ENCODE data around the gene LRRC72.
"Not testable (repeated sequence)": the region's sequence is repeated elsewhere in the genome, so short reads cannot be mapped to it uniquely, and the experiment has no call there.

Gene LRRC72

DNA sequence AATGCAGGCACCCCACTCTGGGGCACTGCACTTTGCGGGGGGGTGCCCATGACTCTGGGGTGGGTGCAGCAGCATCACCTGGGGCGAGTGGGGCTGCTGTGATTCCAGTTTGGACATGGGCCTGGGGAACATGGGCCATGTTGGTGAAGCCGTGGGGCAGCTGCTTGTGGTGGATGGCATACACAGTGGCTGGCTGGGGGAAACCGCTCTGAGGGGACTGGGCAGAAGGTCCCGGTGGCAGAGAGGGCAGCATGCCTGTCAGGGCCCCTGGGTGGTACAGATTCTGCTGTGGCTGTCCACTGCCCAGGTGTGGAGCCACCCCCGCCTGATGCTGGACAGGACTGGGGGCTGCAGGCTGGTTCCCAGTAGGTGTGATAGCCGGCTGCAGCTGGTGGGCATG lies 57.2 kb downstream of the LRRC72 start:
- no peak for DNase-seq

GRCh38 chr7:16585540-16585939 lies 58.9 kb downstream of the LRRC72 start:
- DNase-seq = no peak

DNA sequence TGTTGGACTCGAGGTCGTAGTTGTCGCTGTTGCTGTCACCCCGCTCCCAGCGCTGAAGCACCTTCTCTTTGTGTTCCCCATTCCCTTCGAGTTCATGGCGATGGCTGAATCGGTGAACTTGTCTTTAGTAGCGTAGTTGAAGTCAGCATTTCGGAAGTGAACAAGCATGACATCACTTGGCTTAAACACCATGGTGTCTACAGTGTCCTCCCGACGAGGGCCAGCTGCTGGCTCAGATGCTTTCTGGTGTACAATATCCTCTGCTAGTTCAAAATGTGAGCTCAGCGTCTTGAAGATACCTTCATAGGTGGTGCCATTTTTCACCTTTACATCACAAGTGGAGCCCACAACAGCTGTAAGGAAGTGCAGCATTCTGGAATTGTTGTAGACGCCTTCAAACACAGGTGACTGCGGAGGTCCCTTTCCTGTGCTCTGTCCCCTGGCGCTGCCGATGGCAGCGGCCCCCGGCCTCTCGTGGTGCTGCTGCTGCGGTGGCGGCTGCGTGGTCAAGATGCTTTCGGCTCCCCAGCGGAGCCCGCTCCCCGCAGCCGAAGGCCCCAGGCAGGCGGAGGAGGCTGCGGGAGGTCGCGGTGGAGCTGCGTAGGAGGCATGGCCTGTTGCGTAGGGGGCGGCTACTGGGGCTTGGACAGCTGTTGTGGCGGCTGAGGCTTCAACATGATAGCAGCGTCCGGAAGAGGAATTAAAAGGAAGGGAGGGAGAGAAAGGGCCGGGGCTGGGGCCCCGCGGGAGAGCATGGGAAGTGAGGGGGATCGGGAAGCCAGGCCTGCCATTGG lies 59.7 kb downstream of the LRRC72 start:
- DNase-seq = no peak

DNA sequence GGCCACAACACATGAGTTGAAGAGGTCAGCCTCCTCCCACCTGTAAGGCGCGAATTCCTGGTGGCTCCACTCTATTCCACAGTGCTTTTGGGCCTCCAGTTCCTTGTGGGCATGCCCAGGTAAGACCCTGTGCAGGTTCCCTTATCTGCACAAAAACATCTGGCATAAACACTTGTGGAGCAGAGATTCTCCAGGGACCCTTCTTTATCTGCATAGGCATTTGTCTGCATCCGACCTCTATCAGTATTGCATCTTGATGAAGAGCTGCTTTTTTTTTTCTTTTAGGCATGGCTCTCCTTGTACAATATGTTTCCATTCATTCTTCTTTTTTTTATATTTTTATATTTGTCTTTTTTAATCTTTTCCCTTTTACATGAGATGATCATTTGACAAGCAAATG lies 60.5 kb downstream of the LRRC72 start:
- no peak for DNase-seq

DNA sequence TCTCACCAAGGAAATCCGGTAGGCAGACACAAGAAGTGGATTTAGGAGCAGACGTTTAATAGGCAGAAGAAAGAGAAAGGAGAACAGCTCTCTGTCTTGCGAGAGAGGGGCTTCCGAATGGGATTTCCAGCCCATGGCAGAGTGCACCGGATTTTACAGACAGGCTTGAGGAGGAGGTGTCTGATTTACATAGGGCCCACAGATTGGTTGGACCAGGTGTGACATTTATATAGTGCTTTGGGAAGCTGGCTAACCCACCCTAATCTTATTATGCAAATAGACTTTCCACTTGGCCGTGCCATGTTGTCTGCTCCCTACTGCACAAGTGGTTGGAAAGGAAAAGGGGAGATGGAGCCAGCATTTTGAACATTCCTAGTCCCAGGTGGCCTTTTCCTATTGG lies 61.2 kb downstream of the LRRC72 start:
- no peak for DNase-seq

- DNase-seq = peak; percentile 39
Measured at GRCh38 chr7:16589881-16590280, 63.3 kb downstream of the LRRC72 start.

DNA sequence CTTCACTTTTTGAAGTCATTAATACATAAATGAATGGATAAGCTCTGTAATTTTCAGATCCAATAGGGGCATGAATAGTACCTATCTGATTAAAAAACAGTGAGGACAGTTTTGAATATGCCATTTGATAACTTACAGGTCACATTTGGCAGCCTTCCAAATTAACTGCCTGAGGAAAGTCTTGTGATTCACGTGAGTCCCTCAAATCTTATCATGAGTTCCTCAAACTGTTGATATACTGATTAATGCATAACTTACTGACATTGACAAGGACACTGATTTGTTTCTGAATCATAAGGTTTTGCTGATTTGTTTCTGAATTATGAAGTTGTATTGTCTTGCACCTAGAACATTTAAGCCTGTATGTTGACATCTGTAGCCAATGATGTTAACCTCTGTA lies 63.8 kb downstream of the LRRC72 start:
- DNase-seq = no peak

DNA sequence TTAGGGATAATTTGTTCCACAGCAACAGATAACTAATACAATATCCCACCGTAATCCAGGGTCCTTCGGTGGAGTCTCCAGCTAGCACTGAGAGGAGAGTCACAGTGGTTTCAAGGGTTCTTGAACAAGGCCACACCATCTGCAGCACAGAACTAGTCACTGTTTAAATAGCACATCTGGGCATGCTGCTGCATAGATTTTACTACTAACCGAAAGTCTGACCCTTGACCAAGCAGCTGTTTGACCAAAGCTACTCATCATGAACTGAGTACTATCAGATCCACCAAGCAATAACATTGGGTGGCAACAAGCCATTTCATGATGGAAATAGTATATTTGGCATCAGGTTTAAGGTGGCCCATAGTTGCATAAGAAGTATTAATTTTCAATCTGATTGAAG lies 65.8 kb downstream of the LRRC72 start:
- no peak for DNase-seq

- DNase-seq = peak; percentile 57
Measured at GRCh38 chr7:16594061-16594460, 67.4 kb downstream of the LRRC72 start.

- peak; percentile 28 for DNase-seq
Measured at GRCh38 chr7:16594676-16595075, 68.1 kb downstream of the LRRC72 start.

- DNase-seq = not testable (repeated sequence)
Measured at GRCh38 chr7:16595596-16595995, 69.0 kb downstream of the LRRC72 start.

DNA sequence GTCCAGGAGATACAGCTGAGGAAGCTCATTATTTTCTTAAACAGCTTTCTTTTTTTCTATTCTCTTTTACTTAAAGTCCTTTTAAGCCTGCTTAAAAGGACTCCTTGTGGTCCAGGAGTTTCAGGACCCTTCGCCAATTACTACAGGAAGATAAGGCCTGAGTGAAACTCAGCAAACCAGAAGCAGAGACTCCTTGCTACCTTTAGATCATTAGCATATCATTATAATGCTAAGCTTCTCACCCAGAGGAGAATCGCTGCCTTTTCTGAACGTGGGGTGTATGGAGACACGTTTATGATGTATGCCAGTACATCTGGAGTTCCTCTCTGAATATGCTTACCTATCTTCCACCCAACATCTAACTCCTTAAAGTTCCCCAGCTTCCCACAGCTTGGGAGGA lies 71.4 kb downstream of the LRRC72 start:
- DNase-seq = no peak

GRCh38 chr7:16599860-16600259 lies 73.2 kb downstream of the LRRC72 start:
- no peak for DNase-seq

DNA sequence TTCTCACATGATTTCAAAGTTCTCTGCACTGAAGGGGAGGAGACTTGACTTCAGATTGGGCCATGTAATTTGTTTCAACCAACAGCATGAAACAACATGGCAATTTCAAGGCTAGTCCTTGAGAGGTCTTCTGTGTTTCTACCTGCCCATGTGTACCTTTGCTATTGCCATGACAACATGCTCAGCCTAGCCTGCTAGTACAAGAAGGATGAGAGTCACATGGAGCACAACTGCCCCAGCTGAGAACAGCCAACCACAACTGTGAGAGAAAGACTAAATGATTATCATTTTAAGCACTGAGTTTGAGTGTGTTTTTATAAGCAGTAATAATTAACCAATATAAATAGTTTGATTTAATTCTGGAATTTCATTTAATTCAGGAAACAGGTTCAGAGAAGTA lies 77.0 kb downstream of the LRRC72 start:
- DNase-seq = no peak

GRCh38 chr7:16604054-16604453 lies 77.4 kb downstream of the LRRC72 start:
- no peak for DNase-seq

- DNase-seq = no peak
Measured at GRCh38 chr7:16606704-16607103, 80.1 kb downstream of the LRRC72 start.

GRCh38 chr7:16609842-16610450 lies 83.3 kb downstream of the LRRC72 start:
- no peak for DNase-seq

DNA sequence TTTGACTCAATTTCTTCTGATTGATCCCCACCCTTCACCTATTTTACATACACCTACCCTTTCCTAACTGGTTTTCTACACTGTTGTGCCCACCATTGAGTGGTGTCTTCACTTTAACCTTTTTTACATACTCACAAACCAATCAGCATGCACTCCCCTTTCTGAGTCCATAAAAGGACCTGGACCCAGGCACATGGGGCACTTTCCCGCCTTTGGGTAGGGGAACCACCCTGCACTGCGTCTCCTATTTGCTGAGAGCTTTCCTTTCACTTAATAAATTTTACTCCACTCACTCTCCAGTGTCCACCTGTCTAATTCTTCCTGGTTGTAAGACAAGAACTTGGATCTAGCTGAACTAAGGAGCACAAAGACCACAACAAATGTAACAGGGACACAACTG lies 85.1 kb downstream of the LRRC72 start:
- DNase-seq = no peak

DNA sequence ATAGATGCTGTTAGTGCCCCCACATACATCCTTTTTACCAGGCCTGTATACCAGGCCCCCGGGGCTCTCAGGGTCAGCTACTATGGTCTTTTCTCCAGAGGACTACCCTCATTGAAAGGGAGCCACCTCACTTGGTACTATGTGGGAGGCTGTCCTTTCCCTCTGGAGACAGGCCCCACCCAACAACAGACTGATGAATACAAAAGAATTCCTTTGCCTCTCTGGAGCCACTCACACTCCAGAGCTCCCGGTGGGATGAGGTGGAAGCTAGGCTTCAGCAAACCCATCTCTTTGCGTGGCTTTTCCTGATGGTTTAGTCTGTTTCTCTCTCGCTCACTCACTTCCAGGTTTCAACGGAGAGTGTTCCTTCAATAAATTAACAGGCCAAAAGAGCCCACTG lies 88.6 kb downstream of the LRRC72 start:
- DNase-seq = no peak

DNA sequence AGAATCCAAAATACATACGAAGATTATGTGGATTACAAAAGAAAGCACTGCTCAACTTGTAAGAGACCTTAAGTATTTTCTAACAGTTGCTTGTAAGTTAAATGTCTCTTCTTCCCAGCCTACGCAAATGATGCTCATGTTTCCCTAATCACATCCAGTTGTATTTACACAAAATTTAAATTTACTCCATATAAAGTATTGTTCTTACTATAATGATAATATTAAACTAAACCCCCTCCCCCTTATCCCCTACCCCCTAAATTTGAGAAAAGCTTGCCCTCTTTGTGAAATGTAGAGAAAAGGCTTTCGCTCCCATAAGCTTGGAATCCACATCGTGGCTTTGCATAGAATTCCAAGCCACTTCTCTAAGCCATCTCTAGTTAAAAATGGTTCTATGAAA lies 89.5 kb downstream of the LRRC72 start:
- DNase-seq = no peak

GRCh38 chr7:16616542-16616941 lies 89.9 kb downstream of the LRRC72 start:
- no peak for DNase-seq

GRCh38 chr7:16619979-16620408 lies 93.4 kb downstream of the LRRC72 start:
- no peak for DNase-seq

- DNase-seq = no peak
Measured at GRCh38 chr7:16626388-16626787, 99.8 kb downstream of the LRRC72 start.

DNA sequence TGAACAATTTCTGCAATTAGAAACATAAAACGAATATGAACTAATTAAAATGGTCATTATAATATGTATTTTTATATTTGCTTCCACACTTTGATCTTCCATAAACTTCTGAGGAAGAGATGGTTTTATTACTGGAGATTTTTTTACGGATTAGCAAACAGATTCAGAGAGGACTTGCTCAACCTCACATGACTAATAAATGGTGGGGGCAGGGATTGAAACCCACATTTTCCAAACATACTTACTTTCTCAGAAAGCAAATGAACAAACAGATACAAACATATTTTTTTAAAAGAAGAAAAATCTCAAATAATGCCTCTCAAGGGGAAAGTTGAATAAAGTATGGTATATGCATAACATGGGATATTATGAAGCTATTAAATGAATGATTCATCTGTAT lies 100.6 kb downstream of the LRRC72 start:
- no peak for DNase-seq

DNA sequence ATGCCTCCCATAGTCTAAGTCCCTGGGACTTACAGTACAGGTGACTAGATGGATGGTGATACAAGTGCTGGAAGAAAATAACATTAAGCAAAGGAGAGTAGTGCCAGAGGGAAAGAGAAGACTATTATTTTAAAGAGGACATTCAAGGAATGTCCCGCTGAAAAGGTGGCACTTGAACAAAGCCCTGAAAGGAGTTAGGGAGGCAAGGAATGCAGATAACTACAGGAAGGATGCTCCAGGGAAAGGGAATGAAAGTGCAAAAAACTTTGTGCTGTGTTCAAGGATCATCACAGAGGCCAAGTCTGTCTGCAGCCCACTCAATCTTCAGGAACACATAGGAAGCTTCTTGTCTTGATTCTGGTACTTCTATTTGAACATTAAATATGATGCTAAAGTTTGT lies 104.0 kb downstream of the LRRC72 start:
- no peak for DNase-seq
